ENCODE data around the gene PRDX5. TPM values are rescaled to one million over a fixed set of nuclear protein-coding genes. Genes with fewer than 3 reads are reported as not detected.

Gene PRDX5
- total RNA-seq, 4 donors from 2014 or later: 97.1 to 156 (median 113) TPM

- Histone ChIP-seq H3K4me1 (peaks cover 6 to 21% of the 10 kb centered on the region in 2 donors), H3K4me3 (no peak overlapping the region), H3K27me3 (no peaks in the 10 kb centered on the region), H3K27ac (no peak overlapping the region), H3K36me3 (no peaks in the 10 kb centered on the region), H3K9me3 (no peaks in the 10 kb centered on the region)
- DNase-seq: no peak
- no peak for TF ChIP-seq POLR2A (IDR thresholded peaks at IDR 0.05)
- TF ChIP-seq CTCF (IDR thresholded peaks at IDR 0.05): no peak
- intact Hi-C loops (cut with DNase I; ENCODE audit: low total_unique reads): no loop called here
Observed at GRCh38 chr11:64286801-64287159, 31.1 kb upstream of the PRDX5 start.

- Histone ChIP-seq H3K9me3 (no peaks in the 10 kb centered on the region), H3K4me1 (peaks cover 6 to 29% of the 10 kb centered on the region in 2 donors), H3K4me3 (no peak overlapping the region), H3K27ac (no peak overlapping the region), H3K36me3 (no peaks in the 10 kb centered on the region), H3K27me3 (peaks cover under 1 to 7% of the 10 kb centered on the region in 2 donors)
- no peak for DNase-seq
- no peak for TF ChIP-seq POLR2A (IDR thresholded peaks at IDR 0.05)
- no peak for TF ChIP-seq CTCF (IDR thresholded peaks at IDR 0.05)
- intact Hi-C loops (cut with DNase I; ENCODE audit: low total_unique reads): no loop called here
Observed at GRCh38 chr11:64287676-64288352, 30.1 kb upstream of the PRDX5 start.

- TF ChIP-seq POLR2A (IDR thresholded peaks at IDR 0.05): no peak
- Histone ChIP-seq H3K36me3 (no peaks in the 10 kb centered on the region), H3K9me3 (no peaks in the 10 kb centered on the region), H3K4me3 (no peak overlapping the region), H3K27ac (no peak overlapping the region), H3K27me3 (peaks cover 5 to 8% of the 10 kb centered on the region in 2 donors), H3K4me1 (peaks cover 3 to 26% of the 10 kb centered on the region in 2 donors)
- no peak for DNase-seq
- intact Hi-C loops (cut with DNase I; ENCODE audit: low total_unique reads): no loop called here
Observed at GRCh38 chr11:64288353-64288750, 29.6 kb upstream of the PRDX5 start.

GRCh38 chr11:64289002-64289564 lies 28.8 kb upstream of the PRDX5 start:
- no peak overlapping the region for H3K27ac ChIP-seq
- H3K4me1 ChIP-seq: peaks cover 0 to 22% of the 10 kb centered on the region in 2 donors
- TF ChIP-seq POLR2A (IDR thresholded peaks at IDR 0.05) (no peak), CTCF (IDR thresholded peaks at IDR 0.05) (no peak)
- peaks cover 5 to 8% of the 10 kb centered on the region in 2 donors for H3K27me3 ChIP-seq
- H3K36me3 ChIP-seq: no peaks in the 10 kb centered on the region
- no peak for DNase-seq
- H3K9me3 ChIP-seq: no peaks in the 10 kb centered on the region
- intact Hi-C loops (cut with DNase I; ENCODE audit: low total_unique reads): no loop called here
- H3K4me3 ChIP-seq: no peak overlapping the region

- no peak for DNase-seq
- Histone ChIP-seq H3K27ac (no peak overlapping the region), H3K4me1 (peaks cover 0 to 22% of the 10 kb centered on the region in 2 donors), H3K27me3 (peaks cover 5 to 8% of the 10 kb centered on the region in 2 donors), H3K4me3 (no peak overlapping the region), H3K36me3 (no peaks in the 10 kb centered on the region), H3K9me3 (no peaks in the 10 kb centered on the region)
- TF ChIP-seq POLR2A (IDR thresholded peaks at IDR 0.05) (no peak), CTCF (IDR thresholded peaks at IDR 0.05) (no peak)
- intact Hi-C loops (cut with DNase I; ENCODE audit: low total_unique reads): no loop called here
Observed at GRCh38 chr11:64290352-64291261, 27.3 kb upstream of the PRDX5 start.

Data from uterus (tissue), 4 donors.